H1 (cell line): ENCODE measurements around the gene CACNG8. TPM values are rescaled to one million over a fixed set of nuclear protein-coding genes. Genes with fewer than 3 reads are reported as not detected.

ENCODE experiments used
- CTCF ChIA-PET: fragments of 300-600 bp; sonication (Branson Sonifier 250); formaldehyde crosslinking; loops from one replicate; lab custom pipeline; 2021; ENCODE audit not compliant: partially characterized antibody; lab: Charles Lee
- POLR2A ChIA-PET: fragments of 300-600 bp; sonication (Branson Sonifier 250); formaldehyde crosslinking; loops from one replicate; lab custom pipeline; 2021; ENCODE audit warnings: inconsistent platforms; ENCODE audit not compliant: partially characterized antibody; lab: Charles Lee
- DNase-seq, 2 experiments: peaks; one replicate each; pipeline versions ENCODE4 v3.0.0 to v3.0.0-alpha.2; 2010 to 2022; ENCODE audit warnings: low spot score in 2 of 2, low read depth in 1 of 2, mixed read lengths in 1 of 2
- FAIRE-seq: peaks from 2 replicates; lab custom pipeline; 2011; peaks lifted over from hg19 to GRCh38; lab: Jason Lieb, UNC
- H2AFZ ChIP-seq: 2 replicates; pipeline ENCODE4 v1.8.1; 2012; ENCODE audit warnings: low read length, inconsistent platforms
- H2AK5ac ChIP-seq: 2 replicates; pipeline ENCODE4 v1.6.1; 2013; ENCODE audit warnings: low read depth, low read length
- H2BK120ac ChIP-seq: replicated peaks from 2 replicates; pipeline ENCODE3; 2013; ENCODE audit warnings: low read depth, low read length, inconsistent platforms
- H2BK12ac ChIP-seq: 2 replicates; pipeline ENCODE4 v1.6.1; 2013; ENCODE audit warnings: low read depth, low read length
- H2BK15ac ChIP-seq: 2 replicates; pipeline ENCODE4 v1.6.1; 2013; ENCODE audit warnings: low read length
- H2BK20ac ChIP-seq: 2 replicates; pipeline ENCODE4 v1.6.1; 2013; ENCODE audit warnings: low read length
- H2BK5ac ChIP-seq: 2 replicates; pipeline ENCODE4 v1.6.1; 2013; ENCODE audit warnings: low read depth, low read length
- H3K14ac ChIP-seq: 2 replicates; pipeline ENCODE4 v1.6.1; 2013; ENCODE audit warnings: inconsistent platforms; ENCODE audit not compliant: insufficient read length
- H3K18ac ChIP-seq: 2 replicates; pipeline ENCODE4 v1.6.1; 2013; ENCODE audit warnings: low read length; ENCODE audit errors: extremely low read depth
- H3K23ac ChIP-seq: 2 replicates; pipeline ENCODE4 v1.6.1; 2013; ENCODE audit warnings: inconsistent platforms; ENCODE audit not compliant: insufficient read length
- H3K23me2 ChIP-seq: 2 replicates; pipeline ENCODE4 v1.6.1; 2013; ENCODE audit warnings: low read depth, low read length
- H3K27ac ChIP-seq: 2 replicates; pipeline ENCODE4 v1.6.1; 2011; ENCODE audit warnings: low read depth, low read length, inconsistent platforms
- H3K27me3 ChIP-seq, 4 experiments: replicated peaks in 1 of 4; 1 replicate in 1 of 4; 2 replicates in 3 of 4; pipeline versions ENCODE4 v1.6.1 to v1.8.1; 2011 to 2013; ENCODE audit warnings: low read length in 3 of 4, mild to moderate bottlenecking in 3 of 4, inconsistent platforms in 2 of 4, mixed read lengths in 2 of 4, moderate library complexity in 1 of 4; ENCODE audit not compliant: control insufficient read depth in 3 of 4, insufficient read depth in 3 of 4; ENCODE audit errors: extremely low read depth in 1 of 4
- H3K36me3 ChIP-seq, 4 experiments: 2 replicates each; pipeline versions ENCODE4 v1.6.1 to v1.8.1; 2011 to 2013; ENCODE audit warnings: mild to moderate bottlenecking in 4 of 4, low read length in 3 of 4, moderate library complexity in 2 of 4, control low read depth in 1 of 4, inconsistent platforms in 1 of 4; ENCODE audit not compliant: insufficient read depth in 4 of 4, control insufficient read depth in 2 of 4
- H3K4ac ChIP-seq: replicated peaks from 2 replicates; pipeline ENCODE3; 2013; ENCODE audit warnings: low read length, low read depth, mixed read lengths, inconsistent platforms; ENCODE audit not compliant: insufficient read length
- H3K4me1 ChIP-seq, 4 experiments: replicated peaks in 1 of 4; 1 replicate in 1 of 4; 2 replicates in 3 of 4; pipeline versions ENCODE4 v1.6.1 to v1.8.1; 2011 to 2013; ENCODE audit warnings: low read length in 3 of 4, inconsistent platforms in 2 of 4, mixed read lengths in 1 of 4; ENCODE audit not compliant: insufficient read depth in 4 of 4, control insufficient read depth in 3 of 4
- H3K4me2 ChIP-seq, 2 experiments: 2 replicates each; pipeline versions ENCODE4 v1.6.1 to v1.8.1; 2011 to 2013; ENCODE audit warnings: low read depth in 2 of 2, low read length in 2 of 2, control low read depth in 1 of 2, inconsistent platforms in 1 of 2, mild to moderate bottlenecking in 1 of 2; ENCODE audit not compliant: insufficient read depth in 1 of 2
- H3K4me3 ChIP-seq, 4 experiments: fragments of 200-600, 300-600 bp in 1 of 4; sonication (generic), shearing (Covaris generic), sonication (Bioruptor Twin) in 1 of 4; 2 replicates each; pipeline versions ENCODE4 v1.5.1 to v1.8.1; 2011 to 2016; ENCODE audit warnings: low read length in 4 of 4, low read depth in 3 of 4, control low read depth in 2 of 4, inconsistent platforms in 2 of 4, mild to moderate bottlenecking in 2 of 4, mixed read lengths in 1 of 4, moderate library complexity in 1 of 4; ENCODE audit not compliant: insufficient read depth in 2 of 4; ENCODE audit errors: extremely low read depth in 1 of 4
- H3K56ac ChIP-seq: replicated peaks from 2 replicates; pipeline ENCODE3; 2013; ENCODE audit warnings: low read depth, mild to moderate bottlenecking, mixed read lengths, low read length, inconsistent platforms; ENCODE audit not compliant: insufficient read length
- H3K79me1 ChIP-seq: 2 replicates; pipeline ENCODE4 v1.6.1; 2013; ENCODE audit warnings: low read depth, low read length, control low read depth
- H3K79me2 ChIP-seq, 2 experiments: 2 replicates each; pipeline versions ENCODE4 v1.6.1 to v1.8.1; 2012 to 2013; ENCODE audit warnings: low read length in 2 of 2, mild to moderate bottlenecking in 2 of 2, inconsistent platforms in 1 of 2; ENCODE audit not compliant: insufficient read depth in 2 of 2, control insufficient read depth in 1 of 2
- H3K9ac ChIP-seq, 4 experiments: replicated peaks in 1 of 4; 1 replicate in 1 of 4; 2 replicates in 3 of 4; pipeline versions ENCODE4 v1.6.1 to v1.8.1; 2011 to 2013; ENCODE audit warnings: low read depth in 3 of 4, low read length in 3 of 4, control low read depth in 2 of 4, mild to moderate bottlenecking in 2 of 4, moderate library complexity in 2 of 4, inconsistent platforms in 1 of 4; ENCODE audit errors: extremely low read depth in 1 of 4
- H3K9me3 ChIP-seq, 2 experiments: 2 replicates each; pipeline versions ENCODE4 v1.6.1 to v1.8.1; 2012 to 2013; ENCODE audit warnings: mild to moderate bottlenecking in 2 of 2, moderate library complexity in 2 of 2, control low read depth in 1 of 2, inconsistent platforms in 1 of 2, low read depth in 1 of 2, low read length in 1 of 2, mixed read lengths in 1 of 2; ENCODE audit not compliant: insufficient read depth in 2 of 2
- H4K20me1 ChIP-seq, 2 experiments: replicated peaks in 1 of 2; 2 replicates each; pipeline versions ENCODE3 to v1.8.1; 2011 to 2013; ENCODE audit warnings: inconsistent platforms in 2 of 2, low read length in 2 of 2, mild to moderate bottlenecking in 1 of 2; ENCODE audit not compliant: insufficient read depth in 2 of 2, control insufficient read depth in 1 of 2
- H4K5ac ChIP-seq: 2 replicates; pipeline ENCODE4 v1.6.1; 2013; ENCODE audit warnings: low read length, low read depth, mixed read lengths, inconsistent platforms; ENCODE audit not compliant: insufficient read length
- H4K8ac ChIP-seq: 2 replicates; pipeline ENCODE4 v1.8.0; 2013; ENCODE audit warnings: mild to moderate bottlenecking, moderate library complexity, low read length, inconsistent platforms; ENCODE audit not compliant: insufficient read depth; ENCODE audit errors: extremely low read depth
- H4K91ac ChIP-seq: replicated peaks from 2 replicates; pipeline ENCODE3; 2013; ENCODE audit warnings: low read length, mixed read lengths, inconsistent platforms; ENCODE audit not compliant: insufficient read length
- CTCF ChIP-seq, 3 experiments: IDR thresholded peaks; 1 replicate in 2 of 3; 2 replicates in 1 of 3; pipeline versions ENCODE4 v1.5.1 to v1.6.1; 2011; ENCODE audit warnings: low read length in 3 of 3, mild to moderate bottlenecking in 3 of 3, inconsistent platforms in 2 of 3, low read depth in 1 of 3, moderate library complexity in 1 of 3; ENCODE audit not compliant: insufficient read depth in 1 of 3; ENCODE audit errors: control extremely low read depth in 1 of 3
- PHF8 ChIP-seq: fragments of 200-600 bp; sonication (generic); conservative IDR thresholded peaks from 2 replicates; pipeline ENCODE4 v1.7.1; 2012; ENCODE audit warnings: low read depth, mild to moderate bottlenecking, inconsistent platforms, low read length, moderate library complexity
- RXRA ChIP-seq: IDR thresholded peaks from 2 replicates; pipeline ENCODE4 v1.6.1; 2011; ENCODE audit warnings: low read depth, mild to moderate bottlenecking, low read length, moderate library complexity; ENCODE audit not compliant: insufficient read depth
- SIRT6 ChIP-seq: IDR thresholded peaks from one replicate; pipeline ENCODE4 v1.7.1; 2012; ENCODE audit warnings: low read length, inconsistent platforms
- WGBS, 2 experiments: shearing (Covaris generic) in 1 of 2; methylation state at CpG; one replicate each; pipeline versions ENCODE4 v1.1.6 to v1.1.7; 2013 to 2015; ENCODE audit warnings: low lambda C conversion rate in 2 of 2, mixed read lengths in 2 of 2, inconsistent platforms in 1 of 2, low coverage in 1 of 2, missing lambda C conversion rate in 1 of 2; ENCODE audit not compliant: insufficient replicate concordance in 2 of 2, insufficient coverage in 1 of 2, insufficient read length in 1 of 2; ENCODE audit errors: extremely low coverage in 1 of 2, missing lambda C conversion rate in 1 of 2; 5-methylcytosine and 5-hydroxymethylcytosine counted together
- long read RNA-seq, 2 experiments: library from RNA in 1 of 2; library from capped mRNA in 1 of 2; stranded (forward); transcript quantifications; one replicate each; pipeline ENCODE4 v2.0.0, GENCODE V29; 2021; ENCODE audit warnings: inconsistent platforms in 1 of 2
- polyA minus RNA-seq, 3 experiments: library from RNA; depleted of rRNA, polyadenylated mRNA; stranded (reverse); fragments of >200 nt; gene quantifications; 1 replicate in 2 of 3; 2 replicates in 1 of 3; pipeline ENCODE4 v1.2.3, GENCODE V29; 2011
- polyA plus RNA-seq, 7 experiments: library from polyadenylated mRNA; depleted of rRNA in 3 of 7; stranded (reverse) in 5 of 7; unstranded in 2 of 7; fragments of >200 nt in 5 of 7; fragments of 200-250 nt in 2 of 7; gene quantifications; 1 replicate in 5 of 7; 2 replicates in 1 of 7; 4 replicates in 1 of 7; pipeline versions ENCODE4 v1.2.1 to v1.2.3, GENCODE V29; 2011 to 2013; ENCODE audit warnings: missing spikeins in 2 of 7, mixed read lengths in 2 of 7
- total RNA-seq: library from RNA; stranded (reverse); fragmentation: NEBNext Ultra II Directional; extraction: Animal tissue kit (Norgen Biotek cat#: 25700); gene quantifications from 2 replicates; pipeline ENCODE4 v1.2.1, GENCODE V29; 2021
- TF ChIP-seq, protein P1 (sequence below): IDR thresholded peaks from 2 replicates; pipeline ENCODE4 v1.6.1; 2012; ENCODE audit warnings: low read length, inconsistent platforms

Gene CACNG8
- total RNA-seq (4.5 and 5.7 TPM in 2 replicates), polyA plus RNA-seq (2011; rRNA removed) (0.41 and 0.93 TPM in 2 replicates), polyA minus RNA-seq (2011; rRNA and poly(A)+ RNA removed) (0.61 and 0.79 TPM in 2 replicates)
- polyA plus RNA-seq (2011; cell fraction: cytosol; rRNA removed): 1.3 TPM
- 3.4 TPM for polyA plus RNA-seq (2011; cell fraction: nucleus; rRNA removed)
- 5.8 to 6.6 TPM (median 6.1 TPM) in 4 replicates for polyA plus RNA-seq (2012, experiment 1 of 2)
- polyA plus RNA-seq (2012, experiment 2 of 2): 0.62 TPM
- 3.2 TPM for polyA plus RNA-seq (2013, experiment 1 of 2)
- polyA plus RNA-seq (2013, experiment 2 of 2): 2.6 TPM
- polyA minus RNA-seq (2011; cell fraction: cytosol; rRNA and poly(A)+ RNA removed): 2.9 TPM
- polyA minus RNA-seq (2011; cell fraction: nucleus; rRNA and poly(A)+ RNA removed): 2.9 TPM
- long read RNA-seq, experiment 1, full-length matches to known transcripts: 1 of 1 reads
- long read RNA-seq, experiment 1, partial matches to known transcripts: 0 of 1 reads
- long read RNA-seq, experiment 1, other reads (novel, unspliced or antisense): 0 of 1 reads
- long read RNA-seq, experiment 2, partial matches to known transcripts: 0 of 1 reads
- long read RNA-seq, experiment 2, other reads (novel, unspliced or antisense): 1 of 1 reads

DNA sequence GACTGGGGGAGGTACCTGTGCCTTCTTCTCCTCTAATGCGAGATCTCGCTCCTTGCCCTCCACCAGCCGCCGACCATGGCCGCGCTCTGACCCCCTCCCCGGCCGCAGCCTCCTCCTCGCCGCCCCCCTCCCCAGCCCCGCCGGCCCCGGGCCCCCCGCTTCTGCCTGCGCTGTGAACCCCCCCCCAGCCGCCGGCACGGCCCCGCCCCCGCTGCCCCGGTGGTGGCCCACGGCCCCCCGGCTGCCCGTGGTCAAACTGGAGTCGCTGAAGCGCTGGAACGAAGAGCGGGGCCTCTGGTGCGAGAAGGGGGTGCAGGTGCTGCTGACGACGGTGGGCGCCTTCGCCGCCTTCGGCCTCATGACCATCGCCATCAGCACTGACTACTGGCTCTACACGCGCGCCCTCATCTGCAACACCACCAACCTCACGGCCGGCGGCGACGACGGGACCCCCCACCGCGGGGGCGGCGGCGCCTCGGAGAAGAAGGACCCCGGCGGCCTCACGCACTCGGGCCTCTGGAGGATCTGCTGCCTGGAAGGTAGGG lies at the start of gene CACNG8:
Gene CACNG8 (plus strand): TSS at position 51 of the 545 bp plus-strand sequence.
- no peak within 1 kb of the TSS for H2BK120ac ChIP-seq
- no peaks in the 10 kb centered on the region for H3K9me3 ChIP-seq
- peaks cover under 1 to 12% (median 3%) of the 10 kb centered on the region in 4 experiments for H3K4me1 ChIP-seq
- H3K79me2 ChIP-seq: peaks cover 0 to 20% of the 10 kb centered on the region in 2 experiments; a peak in 1 of 4 replicates
- H3K4me2 ChIP-seq: peak within 1 kb of the TSS; percentile 90 to 91
- peak within 1 kb of the TSS; percentile 84; the same call in 1 of the 2 replicates for H2BK12ac ChIP-seq
- CTCF ChIA-PET: no interaction called here
- no peak for DNase-seq
- H3K23me2 ChIP-seq: peaks cover 31% of the 10 kb centered on the region
- H3K27ac ChIP-seq: no peak within 1 kb of the TSS
- peak within 1 kb of the TSS in 2 of 4 experiments; percentile 26 to 67; a peak in 3 of 7 replicates for H3K9ac ChIP-seq
- POLR2A ChIA-PET: interaction anchor here (2.2 kb wide), 1 partner anchor 97 kb away, joined by 9 read pairs; no protein-coding TSS in a partner anchor
- H2AK5ac ChIP-seq: no peak within 1 kb of the TSS
- no peak within 1 kb of the TSS for H3K56ac ChIP-seq
- H3K4ac ChIP-seq: no peak within 1 kb of the TSS
- H4K91ac ChIP-seq: peak within 1 kb of the TSS; percentile 80
- no peak within 1 kb of the TSS for H4K5ac ChIP-seq
- no peak within 1 kb of the TSS; the same call in 1 of the 2 replicates for H2BK15ac ChIP-seq
- H4K8ac ChIP-seq: no peak within 1 kb of the TSS
- H2AFZ ChIP-seq: no peak within 1 kb of the TSS
- no peak within 1 kb of the TSS for H2BK20ac ChIP-seq
- H3K18ac ChIP-seq: peak within 1 kb of the TSS; percentile 19
- H3K79me1 ChIP-seq: peaks cover 6% of the 10 kb centered on the region; the same call in 1 of the 2 replicates
- no peak within 1 kb of the TSS for H3K14ac ChIP-seq
- no peak within 1 kb of the TSS; the same call in 1 of the 2 replicates for H2BK5ac ChIP-seq
- H3K4me3 ChIP-seq: peak within 1 kb of the TSS; percentile 48 to 88 (median 64)
- 1% methylated on average over 11 of the region's 55 CpGs; no CpG with 5 or more reads in 1 of the 2 experiments for WGBS, 2 experiments
- no peak within 1 kb of the TSS for H3K23ac ChIP-seq
- H3K36me3 ChIP-seq: peaks cover 3 to 26% (median 9%) of the 10 kb centered on the region in 4 experiments; a peak in 5 of 8 replicates
- peaks cover 0 to 3% (median 1%) of the 10 kb centered on the region in 4 experiments; a peak in 2 of 7 replicates for H3K27me3 ChIP-seq
- FAIRE-seq: no peak
- H4K20me1 ChIP-seq: peaks cover 1 to 2% of the 10 kb centered on the region in 2 experiments
- TF ChIP-seq PHF8 (no peak), SIRT6 (no peak), RXRA (no peak), CTCF (IDR thresholded peaks at IDR 0.05; ENCODE audit: control extremely low read depth in 1 of 3, insufficient read depth in 1 of 3, low read depth in 1 of 3, low read length in 3 of 3) (no peak)
- TF ChIP-seq, protein P1, sequence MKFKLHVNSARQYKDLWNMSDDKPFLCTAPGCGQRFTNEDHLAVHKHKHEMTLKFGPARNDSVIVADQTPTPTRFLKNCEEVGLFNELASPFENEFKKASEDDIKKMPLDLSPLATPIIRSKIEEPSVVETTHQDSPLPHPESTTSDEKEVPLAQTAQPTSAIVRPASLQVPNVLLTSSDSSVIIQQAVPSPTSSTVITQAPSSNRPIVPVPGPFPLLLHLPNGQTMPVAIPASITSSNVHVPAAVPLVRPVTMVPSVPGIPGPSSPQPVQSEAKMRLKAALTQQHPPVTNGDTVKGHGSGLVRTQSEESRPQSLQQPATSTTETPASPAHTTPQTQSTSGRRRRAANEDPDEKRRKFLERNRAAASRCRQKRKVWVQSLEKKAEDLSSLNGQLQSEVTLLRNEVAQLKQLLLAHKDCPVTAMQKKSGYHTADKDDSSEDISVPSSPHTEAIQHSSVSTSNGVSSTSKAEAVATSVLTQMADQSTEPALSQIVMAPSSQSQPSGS: no peak
